Endodermal cell (in vitro differentiated cells): ENCODE measurements around the gene SLC16A1. TPM values are rescaled to one million over a fixed set of nuclear protein-coding genes. Genes with fewer than 3 reads are reported as not detected.

Experiments
- DNase-seq: peaks from one replicate; pipeline ENCODE4 v3.0.0-alpha.2; 2017
- H3K27ac ChIP-seq: 2 replicates; pipeline ENCODE4 v1.5.1; 2013; ENCODE audit warnings: mild to moderate bottlenecking, low read depth, low read length, moderate library complexity
- H3K27me3 ChIP-seq: 2 replicates; pipeline ENCODE4 v1.6.1; 2013; ENCODE audit warnings: mild to moderate bottlenecking, low read length, moderate library complexity; ENCODE audit not compliant: insufficient read depth, control insufficient read depth, poor library complexity, severe bottlenecking
- H3K36me3 ChIP-seq: 2 replicates; pipeline ENCODE4 v1.7.0; 2013; ENCODE audit warnings: mild to moderate bottlenecking, low read length, moderate library complexity; ENCODE audit not compliant: control insufficient read depth, insufficient read depth
- H3K4me1 ChIP-seq: one replicate; pipeline ENCODE4 v1.7.0; 2013; ENCODE audit warnings: low read length; ENCODE audit not compliant: control insufficient read depth, insufficient read depth
- H3K4me3 ChIP-seq: 2 replicates; pipeline ENCODE4 v1.5.1; 2013; ENCODE audit warnings: mild to moderate bottlenecking, low read length, moderate library complexity
- H3K9ac ChIP-seq: 2 replicates; pipeline ENCODE4 v1.6.1; 2013; ENCODE audit warnings: mild to moderate bottlenecking, low read length, moderate library complexity; ENCODE audit not compliant: poor library complexity, severe bottlenecking; ENCODE audit errors: extremely low read depth
- H3K9me3 ChIP-seq: 2 replicates; pipeline ENCODE4 v1.6.1; 2013; ENCODE audit warnings: mild to moderate bottlenecking, low read length, moderate library complexity; ENCODE audit not compliant: control insufficient read depth
- H3K27ac Mint-ChIP-seq: 2 replicates; pipeline ENCODE4 v1.8.0; 2020; ENCODE audit warnings: mixed read lengths
- H3K27me3 Mint-ChIP-seq: 2 replicates; pipeline ENCODE4 v1.8.0; 2021; ENCODE audit warnings: mild to moderate bottlenecking, mixed read lengths; ENCODE audit not compliant: insufficient read depth
- H3K36me3 Mint-ChIP-seq: 2 replicates; pipeline ENCODE4 v1.8.0; 2020; ENCODE audit warnings: low read depth, mixed read lengths
- H3K4me1 Mint-ChIP-seq: 2 replicates; pipeline ENCODE4 v1.8.0; 2020; ENCODE audit warnings: mixed read lengths
- H3K4me3 Mint-ChIP-seq: 2 replicates; pipeline ENCODE4 v1.8.0; 2020; ENCODE audit warnings: mild to moderate bottlenecking, moderate library complexity, mixed read lengths
- H3K9me3 Mint-ChIP-seq: 2 replicates; pipeline ENCODE4 v1.8.0; 2020; ENCODE audit warnings: mild to moderate bottlenecking, mixed read lengths
- WGBS, 2 experiments: methylation state at CpG; one replicate each; pipeline versions ENCODE4 v1.1.5 to v1.1.7; 2013; ENCODE audit warnings: missing lambda C conversion rate in 2 of 2, mixed read lengths in 1 of 2; ENCODE audit not compliant: insufficient coverage in 1 of 2, insufficient read length in 1 of 2; 5-methylcytosine and 5-hydroxymethylcytosine counted together
- total RNA-seq, 2 donors: library from RNA; stranded (reverse); fragmentation: NEBNext Ultra II Directional in 1 of 2; extraction: Animal tissue kit (Norgen Biotek cat#: 25700) in 1 of 2; gene quantifications; 2 replicates in 1 of 2; 3 replicates in 1 of 2; pipeline ENCODE4 v1.2.1, GENCODE V29; 2021
- TF ChIP-seq, protein P1 (sequence below): fragments of 200-600 bp; sonication (generic); conservative IDR thresholded peaks from 2 replicates; pipeline ENCODE4 v1.5.0; 2021; ENCODE audit warnings: antibody characterized with exemption, mild to moderate bottlenecking

The SLC16A1 gene
- total RNA-seq, 2 donors from 2014 or later: 229 to 248 TPM

DNA sequence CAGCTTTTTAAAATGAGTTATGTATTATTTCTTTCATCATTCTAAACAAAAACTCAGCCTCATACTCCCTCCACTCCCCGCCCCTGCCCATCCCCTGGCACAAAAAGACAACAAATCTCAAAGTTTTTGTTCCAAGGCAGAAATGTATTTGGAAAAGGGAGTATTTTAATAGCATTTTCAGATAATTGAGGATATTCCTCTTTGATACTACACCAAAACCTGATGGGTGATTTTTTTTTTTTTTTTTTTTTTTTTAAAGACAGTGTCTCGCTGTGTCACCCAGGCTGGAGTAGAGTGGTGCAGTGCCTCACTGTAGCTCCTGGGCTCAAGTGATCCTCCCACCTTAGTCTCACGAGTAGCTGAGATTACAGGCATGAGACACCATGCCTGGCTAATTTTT lies 16.2 kb downstream of the SLC16A1 start:
- H3K36me3 ChIP-seq: peaks cover 49% of the 10 kb centered on the region
- H3K9me3 ChIP-seq: peaks cover 8% of the 10 kb centered on the region
- no peaks in the 10 kb centered on the region for H3K9me3 Mint-ChIP-seq
- no peak overlapping the region for H3K9ac ChIP-seq
- WGBS, 2 experiments: 80 to 96% methylated on average over 1 to 2 of the region's 3 CpGs
- H3K27ac Mint-ChIP-seq: no peak overlapping the region
- DNase-seq: no peak
- H3K36me3 Mint-ChIP-seq: peaks cover 40% of the 10 kb centered on the region
- no peaks in the 10 kb centered on the region for H3K27me3 Mint-ChIP-seq
- no peak overlapping the region for H3K4me3 ChIP-seq
- no peak overlapping the region for H3K27ac ChIP-seq
- no peaks in the 10 kb centered on the region for H3K4me1 ChIP-seq
- H3K27me3 ChIP-seq: no peaks in the 10 kb centered on the region
- TF ChIP-seq, protein P1, sequence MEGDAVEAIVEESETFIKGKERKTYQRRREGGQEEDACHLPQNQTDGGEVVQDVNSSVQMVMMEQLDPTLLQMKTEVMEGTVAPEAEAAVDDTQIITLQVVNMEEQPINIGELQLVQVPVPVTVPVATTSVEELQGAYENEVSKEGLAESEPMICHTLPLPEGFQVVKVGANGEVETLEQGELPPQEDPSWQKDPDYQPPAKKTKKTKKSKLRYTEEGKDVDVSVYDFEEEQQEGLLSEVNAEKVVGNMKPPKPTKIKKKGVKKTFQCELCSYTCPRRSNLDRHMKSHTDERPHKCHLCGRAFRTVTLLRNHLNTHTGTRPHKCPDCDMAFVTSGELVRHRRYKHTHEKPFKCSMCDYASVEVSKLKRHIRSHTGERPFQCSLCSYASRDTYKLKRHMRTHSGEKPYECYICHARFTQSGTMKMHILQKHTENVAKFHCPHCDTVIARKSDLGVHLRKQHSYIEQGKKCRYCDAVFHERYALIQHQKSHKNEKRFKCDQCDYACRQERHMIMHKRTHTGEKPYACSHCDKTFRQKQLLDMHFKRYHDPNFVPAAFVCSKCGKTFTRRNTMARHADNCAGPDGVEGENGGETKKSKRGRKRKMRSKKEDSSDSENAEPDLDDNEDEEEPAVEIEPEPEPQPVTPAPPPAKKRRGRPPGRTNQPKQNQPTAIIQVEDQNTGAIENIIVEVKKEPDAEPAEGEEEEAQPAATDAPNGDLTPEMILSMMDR: no peak
- peaks cover 37% of the 10 kb centered on the region for H3K4me1 Mint-ChIP-seq
- H3K4me3 Mint-ChIP-seq: no peak overlapping the region

DNA sequence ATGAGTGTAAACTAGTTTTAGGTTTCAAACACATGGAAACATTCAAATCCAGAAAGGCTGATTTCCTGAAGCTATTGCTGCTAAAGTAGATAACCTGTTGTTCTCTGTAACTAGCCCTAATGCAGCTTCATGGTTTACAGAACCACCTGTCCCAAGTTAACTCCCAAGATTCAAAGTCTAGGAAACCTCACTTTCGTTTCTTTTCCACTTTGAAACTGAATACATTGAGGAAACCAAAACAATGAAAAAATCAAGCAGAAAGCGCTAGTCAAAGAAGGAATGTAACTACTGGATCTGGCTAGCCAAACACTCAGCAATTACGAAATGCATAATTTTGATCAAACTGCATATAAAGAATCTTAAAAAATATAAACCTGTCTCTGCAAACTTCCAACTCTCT lies 17.8 kb downstream of the SLC16A1 start:
- TF ChIP-seq, protein P1: no peak
- Histone ChIP-seq H3K9ac (no peak overlapping the region), H3K27me3 (no peaks in the 10 kb centered on the region), H3K9me3 (no peaks in the 10 kb centered on the region), H3K36me3 (peaks cover 39% of the 10 kb centered on the region), H3K4me3 (peak overlapping the region; percentile 17), H3K27ac (no peak overlapping the region), H3K4me1 (no peaks in the 10 kb centered on the region)
- Mint-ChIP-seq H3K9me3 (no peaks in the 10 kb centered on the region), H3K36me3 (peaks cover 36% of the 10 kb centered on the region), H3K27me3 (no peaks in the 10 kb centered on the region), H3K4me1 (peaks cover 44% of the 10 kb centered on the region), H3K4me3 (no peak overlapping the region), H3K27ac (no peak overlapping the region)
- 89% methylated on average over 3 of the region's 3 CpGs for WGBS, 2 experiments
- no peak for DNase-seq

DNA sequence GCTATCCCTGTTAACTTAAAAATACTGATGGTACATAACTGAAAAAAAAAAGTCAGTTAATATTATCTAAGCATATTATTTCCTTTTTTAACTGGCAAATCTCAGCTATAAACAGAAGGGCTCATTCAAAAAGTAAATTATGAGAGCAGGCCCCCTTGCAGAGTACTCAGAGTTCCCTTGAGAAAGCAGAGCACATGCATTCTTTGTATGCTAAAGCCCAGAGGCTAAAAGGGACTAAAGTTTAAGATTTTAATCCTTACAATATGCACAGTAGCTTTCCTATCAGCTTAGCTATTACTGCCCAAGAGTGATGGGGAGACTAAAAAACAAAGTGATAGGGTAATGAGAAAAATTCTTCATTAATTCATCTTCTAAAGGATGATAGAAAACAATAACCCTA lies 18.5 kb downstream of the SLC16A1 start:
- Mint-ChIP-seq H3K4me1 (peaks cover 44% of the 10 kb centered on the region), H3K27me3 (no peaks in the 10 kb centered on the region), H3K4me3 (no peak overlapping the region), H3K27ac (peak overlapping the region; percentile 67), H3K36me3 (peaks cover 32% of the 10 kb centered on the region), H3K9me3 (no peaks in the 10 kb centered on the region)
- Histone ChIP-seq H3K36me3 (peaks cover 39% of the 10 kb centered on the region), H3K4me3 (no peak overlapping the region), H3K4me1 (no peaks in the 10 kb centered on the region), H3K27me3 (no peaks in the 10 kb centered on the region), H3K9ac (no peak overlapping the region), H3K9me3 (peaks cover 4% of the 10 kb centered on the region), H3K27ac (no peak overlapping the region)
- DNase-seq: no peak
- TF ChIP-seq, protein P1: no peak
